ENCODE measurements around the gene PKNOX2. TPM values are rescaled to one million over a fixed set of nuclear protein-coding genes. Genes with fewer than 3 reads are reported as not detected.

The PKNOX2 gene
- total RNA-seq, 4 donors from 2014 or later: 0.51 to 4.3 (median 2.3) TPM

DNA sequence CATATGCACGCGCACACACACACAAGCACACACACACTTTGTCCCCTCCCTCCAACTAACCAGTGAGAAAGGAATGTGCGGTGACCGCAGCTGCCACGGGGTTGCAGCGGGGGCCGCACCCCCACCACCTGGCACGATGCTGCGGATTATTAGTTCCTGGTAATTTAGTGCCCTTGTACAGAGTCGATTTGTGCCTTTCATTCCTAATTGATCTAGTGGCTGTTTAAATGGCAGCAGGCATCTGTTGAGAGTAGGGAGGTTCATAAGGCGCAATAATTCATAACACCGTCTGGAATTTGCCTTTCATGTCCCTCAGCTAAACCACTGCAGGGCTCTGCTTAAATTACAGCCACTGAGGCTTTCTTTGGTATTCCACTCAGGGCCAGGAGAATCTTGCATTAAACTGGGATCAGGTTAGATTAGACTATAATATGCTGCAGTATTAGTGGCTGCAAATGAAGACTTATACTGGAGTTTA lies 217.8 kb downstream of the PKNOX2 start:
- TF ChIP-seq, protein P1, sequence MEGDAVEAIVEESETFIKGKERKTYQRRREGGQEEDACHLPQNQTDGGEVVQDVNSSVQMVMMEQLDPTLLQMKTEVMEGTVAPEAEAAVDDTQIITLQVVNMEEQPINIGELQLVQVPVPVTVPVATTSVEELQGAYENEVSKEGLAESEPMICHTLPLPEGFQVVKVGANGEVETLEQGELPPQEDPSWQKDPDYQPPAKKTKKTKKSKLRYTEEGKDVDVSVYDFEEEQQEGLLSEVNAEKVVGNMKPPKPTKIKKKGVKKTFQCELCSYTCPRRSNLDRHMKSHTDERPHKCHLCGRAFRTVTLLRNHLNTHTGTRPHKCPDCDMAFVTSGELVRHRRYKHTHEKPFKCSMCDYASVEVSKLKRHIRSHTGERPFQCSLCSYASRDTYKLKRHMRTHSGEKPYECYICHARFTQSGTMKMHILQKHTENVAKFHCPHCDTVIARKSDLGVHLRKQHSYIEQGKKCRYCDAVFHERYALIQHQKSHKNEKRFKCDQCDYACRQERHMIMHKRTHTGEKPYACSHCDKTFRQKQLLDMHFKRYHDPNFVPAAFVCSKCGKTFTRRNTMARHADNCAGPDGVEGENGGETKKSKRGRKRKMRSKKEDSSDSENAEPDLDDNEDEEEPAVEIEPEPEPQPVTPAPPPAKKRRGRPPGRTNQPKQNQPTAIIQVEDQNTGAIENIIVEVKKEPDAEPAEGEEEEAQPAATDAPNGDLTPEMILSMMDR (IDR thresholded peaks at IDR 0.05; ENCODE audit: low read depth): no peak

DNA sequence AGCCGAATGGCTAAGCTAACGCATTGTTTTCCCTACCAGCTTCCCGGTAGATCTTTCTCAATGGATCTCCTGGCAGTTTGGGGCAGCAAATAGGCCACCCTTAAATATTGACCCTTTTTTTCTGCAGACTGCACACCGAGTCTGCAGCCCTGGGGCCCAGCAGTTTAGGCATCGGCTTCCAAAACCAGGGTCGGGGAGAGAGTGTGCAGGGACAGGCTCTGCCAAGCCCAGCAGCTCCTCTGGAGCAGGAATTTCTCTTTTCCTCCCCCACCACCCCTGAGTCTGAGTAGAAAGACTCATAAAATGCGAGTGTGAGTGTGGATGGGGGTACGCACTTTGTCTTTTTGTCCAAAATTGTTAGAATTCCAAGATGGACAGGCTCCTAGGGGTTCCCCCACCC lies 218.3 kb downstream of the PKNOX2 start:
- TF ChIP-seq, protein P1 (IDR thresholded peaks at IDR 0.05; ENCODE audit: low read depth): no peak

DNA sequence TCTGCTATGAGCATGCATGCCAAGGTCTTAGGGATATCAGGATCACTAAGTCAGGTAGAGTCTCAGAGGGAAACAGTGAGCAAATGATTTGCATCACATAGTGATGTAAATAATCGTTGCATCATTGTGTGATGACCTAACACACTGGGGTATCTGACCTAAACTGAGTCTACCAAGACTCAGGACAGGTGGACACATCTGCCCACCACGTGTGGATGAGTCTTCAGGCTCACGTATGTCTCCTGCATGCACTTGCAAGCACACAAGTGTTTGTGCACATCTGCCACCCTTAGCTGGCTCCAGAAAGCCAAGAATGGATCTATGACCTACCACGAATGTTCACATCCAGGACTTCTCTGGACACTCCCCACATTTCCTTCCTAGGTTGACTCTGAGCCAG lies 220.3 kb downstream of the PKNOX2 start:
- TF ChIP-seq, protein P1 (IDR thresholded peaks at IDR 0.05; ENCODE audit: low read depth): no peak

DNA sequence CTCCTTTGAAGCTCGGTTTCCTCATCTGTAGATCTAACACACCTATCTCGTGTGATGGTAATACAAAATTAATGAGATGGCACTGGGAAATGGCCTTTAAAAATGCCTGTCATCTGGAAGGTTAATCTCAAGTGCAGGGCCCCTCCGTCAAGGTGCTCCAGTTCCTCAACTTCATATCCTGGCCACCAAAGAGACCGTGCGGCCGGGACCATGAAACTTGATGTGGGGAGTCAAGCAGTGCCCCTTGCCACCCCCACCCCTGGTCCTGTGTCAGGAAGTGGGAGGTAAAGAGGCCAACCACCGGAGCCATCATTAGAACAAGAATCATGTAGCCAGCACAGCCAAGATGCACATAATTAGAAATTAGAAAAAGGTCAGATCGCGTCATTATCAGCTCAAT lies 223.3 kb downstream of the PKNOX2 start:
- TF ChIP-seq, protein P1 (IDR thresholded peaks at IDR 0.05; ENCODE audit: low read depth): no peak

DNA sequence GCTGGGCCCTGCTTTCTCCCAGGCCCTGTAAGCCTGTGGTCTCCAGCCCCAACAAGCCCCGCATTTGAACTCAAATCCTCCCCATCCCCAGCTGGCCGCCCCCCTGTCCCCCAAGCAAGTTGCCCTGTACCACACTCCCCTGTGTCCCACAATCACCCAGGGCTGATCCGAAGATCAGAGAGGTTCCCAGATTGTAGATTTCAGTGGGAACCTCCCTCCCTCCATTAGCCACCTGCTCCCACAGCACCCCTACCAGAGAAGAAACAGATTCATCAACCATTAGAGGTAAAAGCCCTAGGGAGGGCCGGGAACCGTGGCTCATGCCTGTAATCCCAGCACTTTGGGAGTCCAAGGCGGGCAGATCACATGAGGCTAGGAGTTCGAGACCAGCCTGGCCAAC lies 224.1 kb downstream of the PKNOX2 start:
- TF ChIP-seq, protein P1 (IDR thresholded peaks at IDR 0.05; ENCODE audit: low read depth): no peak

DNA sequence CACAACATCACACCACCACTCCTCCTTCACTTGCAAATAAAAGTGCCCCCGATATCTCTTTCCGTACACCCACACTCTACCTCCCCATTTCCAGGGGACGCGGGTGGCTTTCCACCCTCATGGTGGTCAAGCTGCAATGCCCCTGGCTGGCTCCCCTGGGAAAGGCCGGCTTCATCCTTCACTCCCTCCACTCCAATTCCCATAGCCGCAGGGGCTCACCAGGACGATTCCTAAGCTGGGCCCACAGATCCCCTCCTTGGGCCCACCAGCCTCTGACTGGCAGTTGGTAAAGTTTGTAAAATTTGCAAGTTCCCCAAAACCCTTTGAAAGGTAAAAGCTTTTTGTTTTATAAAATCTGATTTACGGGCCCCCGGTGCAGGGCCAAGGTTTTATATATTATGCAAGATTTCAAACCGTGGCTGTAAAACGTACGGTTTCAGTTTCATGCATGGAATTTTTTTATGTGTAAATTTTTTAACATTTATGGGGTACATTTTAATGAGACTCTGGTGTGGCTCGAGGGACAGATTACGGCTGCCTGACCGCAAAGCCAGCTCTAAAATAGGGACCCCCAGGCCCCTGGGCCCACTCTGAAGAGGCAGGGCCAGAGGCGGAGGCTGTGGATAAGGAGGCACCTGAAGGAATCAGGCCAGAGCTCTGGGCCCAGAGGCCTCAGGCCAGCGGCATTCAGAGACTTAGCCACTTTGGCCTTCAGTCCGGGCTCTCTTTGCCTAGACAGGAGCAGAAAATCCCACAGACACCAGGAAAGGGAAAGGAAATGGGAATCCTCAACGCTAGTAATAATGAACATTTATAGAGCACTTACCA lies 225.0 kb downstream of the PKNOX2 start:
- TF ChIP-seq, protein P1 (IDR thresholded peaks at IDR 0.05; ENCODE audit: low read depth): no peak

DNA sequence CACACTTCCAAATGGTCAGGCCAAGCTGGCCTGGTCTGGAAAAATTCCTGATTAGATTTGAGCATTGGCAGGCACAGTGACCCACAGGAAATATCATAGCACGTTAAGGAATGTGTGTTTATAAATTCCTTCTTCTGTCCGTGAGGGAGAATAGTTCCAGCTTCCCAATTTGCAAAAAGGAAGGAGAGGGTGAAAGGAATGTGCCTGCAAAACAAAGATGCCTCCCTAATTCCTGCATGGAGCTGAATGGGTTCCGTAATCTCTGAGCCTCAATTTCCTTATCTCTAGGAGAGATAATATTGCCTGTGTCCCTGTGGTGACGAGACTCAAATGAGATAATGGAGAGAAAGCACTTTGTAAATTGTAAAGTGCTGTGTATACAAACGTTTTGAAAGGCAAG lies 226.4 kb downstream of the PKNOX2 start:
- TF ChIP-seq, protein P1 (IDR thresholded peaks at IDR 0.05; ENCODE audit: low read depth): no peak
